ENCODE measurements around the gene PPM1H. TPM values are rescaled to one million over a fixed set of nuclear protein-coding genes. Genes with fewer than 3 reads are reported as not detected.

Gene PPM1H
- total RNA-seq, 1 experiment from 2014 or later: 0.04 TPM

DNA sequence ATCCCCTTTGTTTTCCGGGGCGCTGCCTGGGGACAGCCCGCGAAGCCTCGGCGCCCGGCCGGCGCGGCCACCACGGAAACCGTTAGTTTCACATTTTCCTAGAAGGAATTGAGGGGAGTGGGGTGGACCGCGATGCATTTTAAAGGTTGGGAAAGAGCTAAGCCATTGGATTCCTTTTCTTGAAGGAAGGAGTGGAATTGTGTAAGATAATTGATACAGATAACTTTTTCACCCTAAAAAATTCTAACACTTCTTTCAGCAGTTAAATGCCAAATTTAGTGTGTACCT lies 331.2 kb downstream of the PPM1H start:
- TF ChIP-seq EZH2 (IDR thresholded peaks at IDR 0.05; ENCODE audit: borderline replicate concordance, low read depth, low read length, poor library complexity, severe bottlenecking) (no peak), CTCF (conservative IDR thresholded peaks at IDR 0.05; ENCODE audit: low read depth, low read length) (no peak)
- no TSS peak for BruUV-seq (replicated peaks)
- POLR2A ChIA-PET (ENCODE audit: low non-redundant PET): no interaction called here

DNA sequence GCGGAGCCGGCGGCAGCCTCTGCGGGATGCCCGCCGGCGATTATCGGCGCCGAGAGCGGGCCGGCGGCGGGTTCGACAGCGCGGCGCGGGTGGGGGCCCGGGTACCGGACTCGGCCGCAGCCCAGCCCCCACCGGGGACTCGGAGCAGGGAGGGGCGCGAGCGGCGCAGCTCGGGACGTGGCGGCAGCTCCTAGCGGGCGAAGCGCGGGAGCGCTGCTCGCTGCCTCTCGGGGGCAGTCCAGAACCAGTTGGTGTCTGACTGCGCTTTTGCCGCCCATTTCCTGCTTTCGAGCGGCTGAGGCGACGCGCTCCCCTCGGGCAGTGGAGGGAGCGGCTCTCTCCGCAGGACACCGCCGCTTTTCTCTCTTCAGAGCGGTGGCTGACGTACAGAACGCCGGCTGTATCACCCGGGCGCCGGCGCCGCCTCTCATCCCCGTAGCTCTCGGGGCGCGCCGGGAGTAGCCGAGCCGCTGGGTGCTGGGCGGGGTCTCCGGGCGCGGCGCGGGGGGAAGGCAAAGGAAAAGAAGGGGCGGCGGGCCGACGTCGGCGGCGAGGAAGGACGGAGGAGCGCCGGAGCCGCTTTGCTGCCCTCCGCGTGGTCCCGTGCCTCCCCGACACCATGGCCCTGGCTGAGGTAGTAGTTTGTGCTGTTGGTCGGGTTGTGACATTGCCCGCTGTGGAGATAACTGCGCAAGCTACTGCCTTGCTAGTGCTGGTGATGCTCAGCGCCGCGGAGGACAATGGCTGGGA lies 331.7 kb downstream of the PPM1H start:
- peak overlapping the region; percentile 99 for H3K27ac ChIP-seq (ENCODE audit: low read depth, low read length, poor library complexity, severe bottlenecking)
- CTCF ChIA-PET: interaction anchor here (0.5 to 1.3 kb wide), 4 partner anchors 9 to 466 kb away, joined by 4 to 8 read pairs (median 6); no protein-coding TSS in a partner anchor
- POLR2A ChIA-PET (ENCODE audit: low non-redundant PET): no interaction called here
- no TSS peak for BruUV-seq (replicated peaks)
- DNase-seq (ENCODE audit: low spot score): peak; percentile 93
- no peaks in the 10 kb centered on the region for H3K9me3 ChIP-seq (ENCODE audit: low read depth, low read length, poor library complexity, severe bottlenecking)
- H3K36me3 ChIP-seq (ENCODE audit: insufficient read depth, low read length, poor library complexity, severe bottlenecking): no peaks in the 10 kb centered on the region
- intact Hi-C loops (cut with micrococcal nuclease; ENCODE audit: unreplicated experiment): loop anchor here (5.0 kb wide), 1 partner anchor 109 kb away; no protein-coding TSS in a partner anchor
- H3K4me3 ChIP-seq (ENCODE audit: low read depth, low read length, poor library complexity, severe bottlenecking): peak overlapping the region; percentile 75
- H3K27me3 ChIP-seq (replicated peaks; ENCODE audit: insufficient read depth, low read depth, low read length, poor library complexity): no peaks in the 10 kb centered on the region
- H3K4me1 ChIP-seq (ENCODE audit: insufficient read depth, low read length, poor library complexity, severe bottlenecking): peaks cover 19% of the 10 kb centered on the region
- TF ChIP-seq EZH2 (IDR thresholded peaks at IDR 0.05; ENCODE audit: borderline replicate concordance, low read depth, low read length, poor library complexity, severe bottlenecking) (no peak), CTCF (conservative IDR thresholded peaks at IDR 0.05; ENCODE audit: low read depth, low read length) (peak; percentile 44)

More for the DNA sequence above, 331.2 kb downstream of the PPM1H start:
- Histone ChIP-seq H3K9me3 (ENCODE audit: low read depth, low read length, poor library complexity, severe bottlenecking) (no peaks in the 10 kb centered on the region), H3K4me1 (ENCODE audit: insufficient read depth, low read length, poor library complexity, severe bottlenecking) (peaks cover 19% of the 10 kb centered on the region), H3K36me3 (ENCODE audit: insufficient read depth, low read length, poor library complexity, severe bottlenecking) (no peaks in the 10 kb centered on the region), H3K4me3 (ENCODE audit: low read depth, low read length, poor library complexity, severe bottlenecking) (peak overlapping the region; percentile 75), H3K27ac (ENCODE audit: low read depth, low read length, poor library complexity, severe bottlenecking) (peak overlapping the region; percentile 99), H3K27me3 (replicated peaks; ENCODE audit: insufficient read depth, low read depth, low read length, poor library complexity) (no peaks in the 10 kb centered on the region)
- intact Hi-C loops (cut with micrococcal nuclease; ENCODE audit: unreplicated experiment): loop anchor here (5.0 kb wide), 1 partner anchor 109 kb away; no protein-coding TSS in a partner anchor
- DNase-seq (ENCODE audit: low spot score): no peak
- CTCF ChIA-PET: interaction anchor here (0.5 to 1.3 kb wide), 2 partner anchors 200 to 465 kb away, joined by 4 to 8 read pairs; no protein-coding TSS in a partner anchor

- ChIA-PET CTCF (interaction anchor here (0.9 to 1.3 kb wide), 3 partner anchors 8 to 466 kb away, joined by 4 to 7 read pairs (median 6); no protein-coding TSS in a partner anchor), POLR2A (ENCODE audit: low non-redundant PET) (interaction anchor here (0.6 kb wide), 2 partner anchors 10 to 51 kb away, joined by 5 read pairs; no protein-coding TSS in a partner anchor)
- Histone ChIP-seq H3K27me3 (replicated peaks; ENCODE audit: insufficient read depth, low read depth, low read length, poor library complexity) (no peaks in the 10 kb centered on the region), H3K9me3 (ENCODE audit: low read depth, low read length, poor library complexity, severe bottlenecking) (no peaks in the 10 kb centered on the region), H3K4me1 (ENCODE audit: insufficient read depth, low read length, poor library complexity, severe bottlenecking) (peaks cover 19% of the 10 kb centered on the region), H3K27ac (ENCODE audit: low read depth, low read length, poor library complexity, severe bottlenecking) (peak overlapping the region; percentile 99), H3K36me3 (ENCODE audit: insufficient read depth, low read length, poor library complexity, severe bottlenecking) (no peaks in the 10 kb centered on the region), H3K4me3 (ENCODE audit: low read depth, low read length, poor library complexity, severe bottlenecking) (peak overlapping the region; percentile 75)
- DNase-seq (ENCODE audit: low spot score): peak; percentile 95
- intact Hi-C loops (cut with micrococcal nuclease; ENCODE audit: unreplicated experiment): loop anchor here (1.0 to 5.0 kb wide), 2 partner anchors 110 to 192 kb away; no protein-coding TSS in a partner anchor
- no peak for TF ChIP-seq EZH2 (IDR thresholded peaks at IDR 0.05; ENCODE audit: borderline replicate concordance, low read depth, low read length, poor library complexity, severe bottlenecking)
- TF ChIP-seq CTCF (conservative IDR thresholded peaks at IDR 0.05; ENCODE audit: low read depth, low read length): no peak
- no TSS peak for BruUV-seq (replicated peaks)
These were observed 332.5 kb downstream of the PPM1H start for GRCh38 chr12:62602255-62603060.

Measured in A673 (cell line).